ENCODE measurements around the gene PRKAR1A.
"Not testable (repeated sequence)": the region's sequence is repeated elsewhere in the genome, so short reads cannot be mapped to it uniquely, and the experiment has no call there.

Gene PRKAR1A

DNA sequence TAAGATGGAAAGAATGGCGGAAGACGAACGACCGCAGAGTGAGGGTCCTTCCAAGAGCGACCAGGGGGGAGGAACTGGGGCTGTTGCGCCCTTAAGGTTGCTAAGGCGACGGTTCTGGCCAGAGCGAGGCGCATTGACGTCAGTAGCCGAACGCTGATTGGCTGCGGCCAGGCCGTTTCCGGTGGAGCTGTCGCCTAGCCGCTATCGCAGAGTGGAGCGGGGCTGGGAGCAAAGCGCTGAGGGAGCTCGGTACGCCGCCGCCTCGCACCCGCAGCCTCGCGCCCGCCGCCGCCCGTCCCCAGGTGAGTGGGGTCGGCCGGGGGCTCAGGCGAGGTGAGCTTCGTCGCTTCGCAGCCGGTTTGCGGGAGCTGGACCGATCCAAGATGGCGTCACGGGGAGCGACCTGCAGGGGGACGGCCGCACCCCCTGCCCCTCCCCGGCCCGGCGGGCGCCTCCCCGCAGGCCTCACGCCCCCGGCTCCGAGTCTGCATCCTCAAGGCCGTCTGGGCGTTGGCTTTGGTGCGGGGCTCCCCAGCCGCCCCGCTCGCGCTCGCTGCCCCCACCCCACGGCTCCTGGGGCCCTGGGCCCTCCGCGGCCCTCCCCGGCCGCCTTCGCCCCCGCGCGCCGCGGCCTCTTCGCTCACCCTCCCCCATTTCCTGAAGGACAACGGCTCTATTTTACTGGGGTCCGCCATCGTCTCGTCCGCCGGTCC is at the start of gene PRKAR1A:
Gene PRKAR1A (plus strand): TSS at position 184 of the 713 bp plus-strand sequence. CDS start 2,970 bp downstream, outside the sequence.
- peak; percentile 84 for DNase-seq (ENCODE audit: low read depth, low spot score)

DNA sequence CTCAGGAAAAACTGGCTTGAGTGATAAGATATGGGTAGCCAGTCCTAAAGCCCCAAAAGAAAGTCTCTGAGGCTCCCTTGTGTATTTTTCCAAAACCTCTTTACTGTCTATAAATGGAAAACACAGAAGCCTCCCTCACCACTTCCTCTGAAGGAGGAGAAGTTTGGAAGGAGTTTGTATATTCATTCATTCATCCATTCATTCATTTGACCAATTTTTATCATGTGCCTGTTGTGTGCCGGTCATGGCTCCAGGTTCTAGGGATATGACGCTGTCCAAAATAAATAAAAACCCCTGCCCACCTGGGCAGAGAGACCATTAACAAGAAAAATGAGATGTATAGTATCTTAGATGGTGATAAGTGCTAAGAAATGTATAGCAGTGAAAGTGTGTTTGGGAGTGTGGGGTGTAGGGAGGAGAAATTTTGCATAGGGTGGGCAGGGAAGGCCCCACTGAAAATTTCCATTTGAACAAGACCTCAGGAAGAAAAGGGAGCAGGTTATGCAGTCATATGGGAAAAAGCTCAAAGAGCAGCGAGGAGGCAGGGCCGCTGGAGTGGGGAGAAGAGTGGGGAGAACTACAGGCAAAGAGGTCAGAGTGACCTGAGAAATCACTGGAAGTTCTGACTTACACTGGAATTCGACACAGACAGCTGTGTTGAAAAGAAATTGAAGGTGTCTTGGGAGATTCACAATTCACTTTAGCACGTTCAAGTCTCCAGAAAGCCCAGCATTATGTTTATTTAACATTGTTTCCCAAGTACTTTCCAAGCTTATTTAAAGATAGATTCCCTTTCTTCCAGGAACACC is 48.8 kb upstream of the PRKAR1A start:
- DNase-seq (ENCODE audit: low read depth, low spot score) = no peak

DNA sequence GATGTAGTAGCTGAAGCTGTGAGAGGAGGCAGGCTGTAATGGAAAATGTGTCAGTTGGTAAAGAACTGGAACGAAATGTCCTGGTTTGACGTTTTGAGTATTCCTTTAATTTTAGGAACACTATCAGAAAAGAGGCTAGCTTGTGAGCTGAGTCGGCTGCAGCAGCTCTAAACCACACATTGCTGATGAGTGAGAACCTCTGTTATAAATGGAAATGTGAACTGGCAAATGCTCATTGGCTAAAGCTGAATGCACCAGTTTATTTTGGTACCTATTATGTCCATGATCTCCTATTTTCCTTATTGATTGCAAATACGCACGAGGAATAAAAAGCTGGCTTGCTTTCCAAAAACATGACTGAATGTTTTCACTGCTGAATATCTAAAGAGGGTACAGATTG is 43.9 kb upstream of the PRKAR1A start:
- no peak for DNase-seq (ENCODE audit: low read depth, low spot score)

DNA sequence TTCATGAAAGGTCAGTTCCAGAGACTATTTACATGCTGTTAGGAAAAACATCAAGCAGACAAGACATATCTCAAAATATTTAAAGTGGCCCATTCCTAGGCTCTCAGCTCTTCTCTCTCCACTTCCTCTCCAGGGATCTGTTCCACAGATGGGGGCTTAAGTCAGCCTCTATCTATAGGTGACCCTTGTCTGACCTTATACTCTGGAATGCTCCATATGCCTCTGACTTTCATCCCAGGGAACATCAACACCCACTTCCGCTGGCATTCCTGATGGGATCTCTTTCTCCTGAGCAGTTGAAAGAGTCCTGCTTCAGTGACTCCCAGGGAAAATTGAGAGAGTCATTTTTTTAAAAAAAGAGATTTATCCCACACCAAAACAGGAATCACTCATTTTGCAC is 43.4 kb upstream of the PRKAR1A start:
- DNase-seq (ENCODE audit: low read depth, low spot score) = no peak

GRCh38 chr17:68470961-68471360 is 41.3 kb upstream of the PRKAR1A start:
- DNase-seq (ENCODE audit: low read depth, low spot score) = no peak

GRCh38 chr17:68480885-68481284 is 31.3 kb upstream of the PRKAR1A start:
- DNase-seq (ENCODE audit: low read depth, low spot score) = no peak

- no peak for DNase-seq (ENCODE audit: low read depth, low spot score)
Measured at GRCh38 chr17:68482576-68483041, 29.6 kb upstream of the PRKAR1A start.

GRCh38 chr17:68484458-68484857 is 27.8 kb upstream of the PRKAR1A start:
- no peak for DNase-seq (ENCODE audit: low read depth, low spot score)

DNA sequence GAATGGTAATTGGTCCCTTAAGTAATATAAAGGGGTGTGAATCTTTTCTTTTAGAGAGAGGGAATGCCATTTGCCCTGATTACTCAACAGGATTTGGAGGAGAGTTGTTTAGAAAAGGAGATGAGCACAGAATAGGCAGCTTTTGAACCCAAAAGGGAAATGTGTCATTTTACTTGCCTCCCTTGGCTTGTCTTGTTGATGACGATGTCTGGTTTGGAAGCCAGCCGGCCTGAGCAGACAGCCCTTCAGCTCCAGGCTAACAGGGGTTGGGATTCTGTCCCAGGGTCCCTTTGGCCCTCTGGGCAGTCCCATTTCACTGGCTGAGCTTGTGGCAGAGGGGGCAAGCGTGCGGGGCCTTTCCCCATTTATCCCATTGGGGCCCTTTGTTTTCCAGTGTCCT is 22.3 kb upstream of the PRKAR1A start:
- no peak for DNase-seq (ENCODE audit: low read depth, low spot score)

DNA sequence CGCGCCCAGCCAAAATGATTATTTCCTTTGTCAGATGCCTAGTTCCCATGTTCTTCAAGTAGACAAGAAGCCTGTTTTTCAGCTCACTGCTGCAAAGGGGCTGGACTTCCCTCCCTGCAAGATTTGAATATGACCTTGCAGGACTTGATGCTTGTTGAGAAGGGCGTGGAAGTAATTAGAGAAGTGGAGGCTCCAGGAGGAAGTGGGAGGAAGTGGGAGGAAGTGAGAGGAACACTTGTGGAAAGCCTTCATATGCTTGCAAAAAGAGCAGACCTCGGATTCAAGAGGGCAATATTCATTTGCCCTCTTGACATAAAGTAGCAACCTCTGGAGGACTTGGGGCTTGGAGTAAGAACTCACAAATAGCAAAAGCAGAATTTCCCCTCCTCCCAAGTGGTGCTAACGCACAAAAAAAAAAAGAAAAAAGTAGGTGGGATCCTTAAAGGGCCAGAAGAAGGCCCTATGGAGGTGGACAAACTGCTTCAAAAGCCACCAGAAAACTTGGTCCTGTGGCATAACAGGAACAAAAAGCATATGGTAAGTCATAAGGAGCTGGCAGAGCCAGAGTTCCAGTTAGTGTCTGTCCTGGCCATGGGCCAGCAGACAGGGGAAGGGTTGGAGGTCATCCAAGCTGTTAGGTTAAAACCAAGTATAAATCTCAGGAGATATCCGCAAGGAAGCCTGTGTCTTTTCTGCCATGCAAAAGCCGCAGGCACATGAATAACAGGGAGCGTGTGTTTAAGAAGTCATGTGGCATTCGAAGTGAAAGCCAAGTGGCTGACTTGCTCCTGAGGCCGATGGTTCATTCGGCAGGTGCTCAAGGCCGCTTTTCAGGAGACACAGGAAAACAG is 20.6 kb upstream of the PRKAR1A start:
- no peak for DNase-seq (ENCODE audit: low read depth, low spot score)

DNA sequence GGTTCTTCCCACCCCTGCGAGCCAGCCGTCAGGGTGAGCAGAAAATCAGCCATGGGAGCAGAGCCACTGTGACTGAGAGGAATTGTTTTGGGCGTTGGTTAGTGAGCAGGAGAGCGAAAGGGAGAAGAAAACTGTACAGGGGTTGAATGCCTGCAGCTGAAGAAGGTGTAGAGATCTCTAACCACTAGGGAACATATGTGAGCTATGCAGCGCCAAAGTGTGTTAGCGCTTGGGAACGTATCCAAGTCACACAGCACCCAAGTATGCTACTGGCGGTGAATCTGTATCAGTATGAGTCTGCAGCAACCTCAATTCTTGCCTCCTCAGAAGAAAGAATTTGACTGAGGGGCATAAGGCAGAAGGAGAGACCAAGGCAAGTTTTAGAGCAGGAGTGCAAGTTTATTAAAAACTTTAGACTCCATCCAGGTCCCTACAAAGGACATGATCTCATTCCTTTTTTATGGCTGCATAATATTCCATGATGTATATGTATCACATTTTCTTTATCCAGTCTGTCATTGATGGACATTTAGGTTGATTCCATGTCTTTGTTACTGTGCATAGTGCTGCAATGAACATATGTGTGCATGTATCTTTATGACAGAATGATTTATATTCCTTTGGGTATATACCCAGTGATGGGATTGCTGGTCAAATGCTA is 19.7 kb upstream of the PRKAR1A start:
- DNase-seq (ENCODE audit: low read depth, low spot score) = not testable (repeated sequence)

DNA sequence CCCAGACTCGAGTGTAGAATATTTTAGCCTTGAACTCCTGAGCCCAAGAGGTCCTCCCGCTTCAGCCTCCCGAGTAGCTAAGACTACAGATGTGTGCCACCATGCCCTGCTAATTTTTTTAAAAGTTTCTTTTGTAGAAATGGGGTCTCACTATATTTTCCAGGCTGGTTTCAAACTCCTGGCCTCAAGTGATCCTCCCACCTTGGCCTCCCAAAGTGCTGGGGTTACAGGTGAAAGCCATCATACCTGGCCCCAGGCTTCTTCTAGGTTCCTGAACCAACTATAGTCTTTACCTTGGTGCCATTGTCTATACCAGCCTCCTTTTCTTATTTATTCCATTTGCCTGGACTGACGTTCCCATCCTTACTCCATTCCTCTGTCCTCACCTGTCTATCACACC is 17.1 kb upstream of the PRKAR1A start:
- no peak for DNase-seq (ENCODE audit: low read depth, low spot score)

- no peak for DNase-seq (ENCODE audit: low read depth, low spot score)
Measured at GRCh38 chr17:68497885-68498319, 14.3 kb upstream of the PRKAR1A start.

- DNase-seq (ENCODE audit: low read depth, low spot score) = no peak
Measured at GRCh38 chr17:68498479-68499326, 13.5 kb upstream of the PRKAR1A start.

DNA sequence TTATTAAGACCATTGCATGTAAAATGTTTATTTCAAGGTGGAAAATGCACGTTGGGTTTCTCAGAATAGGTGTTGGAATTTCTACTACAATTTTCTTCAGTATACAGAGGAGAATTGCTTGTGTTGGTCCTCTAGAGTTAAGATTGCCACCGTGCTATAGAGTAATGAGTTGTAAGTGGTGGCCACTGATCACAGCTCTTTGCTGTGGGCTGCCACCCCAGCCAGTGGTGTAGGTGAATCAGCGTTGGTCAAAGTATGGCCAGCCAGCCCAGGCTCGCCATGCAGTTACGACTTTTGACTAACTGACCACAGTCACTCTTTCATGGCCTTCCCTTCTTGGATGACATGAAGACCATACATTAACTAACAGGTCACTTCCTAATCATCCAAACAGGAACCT is 12.6 kb upstream of the PRKAR1A start:
- DNase-seq (ENCODE audit: low read depth, low spot score) = no peak

DNA sequence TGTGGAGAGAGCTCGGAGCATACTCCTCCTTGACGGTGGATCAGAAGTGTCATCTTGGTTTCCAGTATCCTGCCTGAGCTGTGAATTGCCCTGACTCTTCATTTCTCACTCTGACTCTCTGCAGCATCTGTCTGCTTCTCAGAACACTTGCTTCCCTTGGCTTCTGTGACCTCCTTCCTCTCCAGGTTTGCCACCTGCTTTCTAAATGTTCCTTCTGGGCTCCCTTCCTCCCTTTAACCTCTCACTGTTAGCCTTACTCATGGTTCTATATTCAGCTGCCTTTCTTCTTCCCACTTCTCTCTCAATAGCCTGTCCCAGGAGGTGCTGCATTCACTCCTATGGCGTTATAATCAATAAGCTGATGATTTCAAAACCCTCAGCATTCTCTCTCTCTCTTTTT is 11.2 kb upstream of the PRKAR1A start:
- no peak for DNase-seq (ENCODE audit: low read depth, low spot score)

- DNase-seq (ENCODE audit: low read depth, low spot score) = no peak
Measured at GRCh38 chr17:68505951-68506350, 6.3 kb upstream of the PRKAR1A start.

DNA sequence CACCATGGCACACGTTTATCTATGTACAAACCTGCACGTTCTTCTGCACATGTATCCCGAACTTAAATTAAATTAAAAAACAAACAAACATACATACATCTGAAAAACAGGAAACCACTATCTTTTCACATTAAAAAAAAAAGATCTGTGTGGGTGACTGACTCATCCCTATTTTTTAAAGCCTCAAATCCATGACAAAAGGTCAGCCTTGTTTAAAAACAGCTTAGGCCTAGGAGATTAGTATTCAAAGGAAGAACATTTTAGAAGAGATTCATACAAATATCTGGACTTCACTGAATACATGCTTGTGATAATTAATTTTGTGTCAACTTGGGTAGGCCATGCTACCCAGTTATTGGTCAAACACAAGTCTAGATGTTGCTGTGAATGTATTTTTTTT is 4.7 kb upstream of the PRKAR1A start:
- no peak for DNase-seq (ENCODE audit: low read depth, low spot score)

GRCh38 chr17:68509141-68510057 is 2.8 kb upstream of the PRKAR1A start:
- DNase-seq (ENCODE audit: low read depth, low spot score) = no peak
